HCT116 (cell line): ENCODE results near the gene BRAT1. TPM values are rescaled to one million over a fixed set of nuclear protein-coding genes. Genes with fewer than 3 reads are reported as not detected.

Experiments
- ATAC-seq: fragments of 200-7000 bp; cut with Tn5 transposase; 2 replicates; pipeline ENCODE4 v1.9.1; 2020; ENCODE audit warnings: mild to moderate bottlenecking, moderate library complexity
- BruUV-seq: library from RNA; stranded (reverse); fragments of 400-500 nt; replicated peaks from 2 replicates; lab custom pipeline; 2021; lab: Mats Ljungman, UMichigan
- CTCF ChIA-PET: fragments of 300-600 bp; sonication (Branson Sonifier 250); formaldehyde crosslinking; loops from one replicate; lab custom pipeline; 2021; ENCODE audit warnings: antibody characterized with exemption; lab: Charles Lee
- POLR2A ChIA-PET: fragments of 300-600, 350-600 bp; sonication (Branson Sonifier 250); formaldehyde crosslinking; loops from one replicate; lab custom pipeline; 2021; ENCODE audit warnings: antibody characterized with exemption; lab: Charles Lee
- RAD21 ChIA-PET, 2 experiments: fragments of 300-600 bp; sonication (Branson Sonifier 250); formaldehyde crosslinking; loops; one replicate each; lab custom pipeline; 2023; ENCODE audit warnings: low total read pairs in 2 of 2; ENCODE audit not compliant: uncharacterized antibody in 2 of 2, unreplicated experiment in 2 of 2, low non-redundant PET in 1 of 2; lab: Charles Lee
- DNase-seq: peaks from one replicate; pipeline ENCODE4 v3.0.0-alpha.2; 2010; ENCODE audit warnings: low read depth, low spot score
- H2AFZ ChIP-seq: fragments of 200-600 bp; shearing (Covaris generic), sonication (generic); 2 replicates; pipeline ENCODE4 v1.6.1; 2017; ENCODE audit warnings: low read depth, mixed run types, mixed read lengths, antibody characterized with exemption, low read length; ENCODE audit not compliant: poor library complexity, severe bottlenecking
- H3K27ac ChIP-seq: 2 replicates; pipeline ENCODE4 v1.5.1; 2012; ENCODE audit warnings: low read depth, low read length
- H3K27me3 ChIP-seq: fragments of 200-600 bp; sonication (generic); 2 replicates; pipeline ENCODE4 v1.6.1; 2016; ENCODE audit warnings: mixed run types, low read length, mixed read lengths; ENCODE audit not compliant: insufficient read depth
- H3K36me3 ChIP-seq, 2 experiments: fragments of 200-500 bp in 1 of 2; fragments of 200-600 bp in 1 of 2; sonication (Bioruptor generic) in 1 of 2; sonication (generic) in 1 of 2; 2 replicates each; pipeline versions ENCODE4 v1.5.1 to v1.6.1; 2014 to 2016; ENCODE audit warnings: low read length in 2 of 2, inconsistent platforms in 1 of 2, mixed read lengths in 1 of 2, mixed run types in 1 of 2; ENCODE audit not compliant: insufficient read depth in 2 of 2, control insufficient read depth in 1 of 2
- H3K4me1 ChIP-seq, 2 experiments: fragments of 200-600 bp in 1 of 2; sonication (generic) in 1 of 2; 2 replicates each; pipeline versions ENCODE4 v1.5.1 to v1.6.1; 2012 to 2017; ENCODE audit warnings: low read length in 2 of 2, inconsistent platforms in 1 of 2, mild to moderate bottlenecking in 1 of 2, mixed read lengths in 1 of 2, mixed run types in 1 of 2, moderate library complexity in 1 of 2; ENCODE audit not compliant: insufficient read depth in 2 of 2, control insufficient read depth in 1 of 2
- H3K4me2 ChIP-seq: fragments of 200-600 bp; sonication (generic); 2 replicates; pipeline ENCODE4 v1.6.1; 2017; ENCODE audit warnings: mixed run types, low read length, mixed read lengths
- H3K4me3 ChIP-seq, 2 experiments: fragments of 200-600 bp in 1 of 2; sonication (generic) in 1 of 2; replicated peaks in 1 of 2; 2 replicates each; pipeline ENCODE4 v1.5.1; 2011 to 2016; ENCODE audit warnings: low read length in 2 of 2, control low read depth in 1 of 2, low read depth in 1 of 2, mild to moderate bottlenecking in 1 of 2, mixed read lengths in 1 of 2, mixed run types in 1 of 2
- H3K79me2 ChIP-seq: fragments of 200-600 bp; sonication (generic); 2 replicates; pipeline ENCODE4 v1.6.1; 2017; ENCODE audit warnings: mild to moderate bottlenecking, mixed run types, low read length, moderate library complexity, mixed read lengths; ENCODE audit not compliant: insufficient read depth
- H3K9ac ChIP-seq: fragments of 200-600 bp; sonication (generic); 2 replicates; pipeline ENCODE4 v1.6.1; 2016; ENCODE audit warnings: low read length, mixed read lengths
- H3K9me2 ChIP-seq: fragments of 200-600 bp; sonication (generic), shearing (Covaris generic); 2 replicates; pipeline ENCODE4 v1.6.1; 2017; ENCODE audit warnings: mixed run types, mild to moderate bottlenecking, moderate library complexity; ENCODE audit not compliant: insufficient read depth
- H3K9me3 ChIP-seq, 2 experiments: fragments of 200-500 bp in 1 of 2; fragments of 200-600 bp in 1 of 2; sonication (Bioruptor generic) in 1 of 2; sonication (generic) in 1 of 2; 2 replicates each; pipeline ENCODE4 v1.6.1; 2014 to 2017; ENCODE audit warnings: low read length in 2 of 2, mixed read lengths in 2 of 2, inconsistent platforms in 1 of 2, low read depth in 1 of 2, mild to moderate bottlenecking in 1 of 2, mixed run types in 1 of 2, moderate library complexity in 1 of 2; ENCODE audit not compliant: control insufficient read depth in 1 of 2, insufficient read depth in 1 of 2
- H4K20me1 ChIP-seq: fragments of 200-600 bp; sonication (generic), shearing (Covaris generic); 2 replicates; pipeline ENCODE4 v1.6.1; 2017; ENCODE audit warnings: mixed run types, mild to moderate bottlenecking, moderate library complexity; ENCODE audit not compliant: insufficient read depth
- CEBPB ChIP-seq: IDR thresholded peaks from 2 replicates; pipeline ENCODE4 v1.6.1; 2012; ENCODE audit warnings: low read depth
- EGR1 ChIP-seq: IDR thresholded peaks from 2 replicates; pipeline ENCODE4 v1.6.1; 2012; ENCODE audit warnings: low read depth
- JUND ChIP-seq: IDR thresholded peaks from 2 replicates; pipeline ENCODE4 v1.6.1; 2012
- RAD21 ChIP-seq: IDR thresholded peaks from 2 replicates; pipeline ENCODE4 v1.6.1; 2012; ENCODE audit warnings: low read depth, mild to moderate bottlenecking
- SRF ChIP-seq: IDR thresholded peaks from 2 replicates; pipeline ENCODE4 v1.6.1; 2012; ENCODE audit warnings: low read depth
- TCF7L2 ChIP-seq: IDR thresholded peaks from 2 replicates; pipeline ENCODE4 v1.7.0; 2011; ENCODE audit warnings: borderline replicate concordance, inconsistent platforms; ENCODE audit not compliant: insufficient read depth, insufficient read length; ENCODE audit errors: extremely low read depth
- YY1 ChIP-seq: IDR thresholded peaks from 2 replicates; pipeline ENCODE4 v1.6.1; 2011; ENCODE audit warnings: low read length, low read depth, moderate library complexity, mild to moderate bottlenecking; ENCODE audit not compliant: insufficient replicate concordance; ENCODE audit errors: extremely low read depth
- ZFX ChIP-seq: fragments of 450-650 bp; IDR thresholded peaks from 2 replicates; pipeline ENCODE4 v1.6.1; 2017
- intact Hi-C: fragments of 100-400 bp; cut with micrococcal nuclease; formaldehyde crosslinking; loops from 2 replicates; pipeline ENCODE4 v1.10.0; 2022
- total RNA-seq: library from RNA; stranded (reverse); gene quantifications from one replicate; pipeline ENCODE4 v1.2.1, GENCODE V29; 2021; ENCODE audit not compliant: unreplicated experiment
- TF ChIP-seq, protein P1 (sequence below): IDR thresholded peaks from 2 replicates; pipeline ENCODE4 v1.6.1; 2012
- TF ChIP-seq, protein P2 (sequence below): IDR thresholded peaks from 2 replicates; pipeline ENCODE4 v1.6.1; 2011; ENCODE audit warnings: mild to moderate bottlenecking, low read length, moderate library complexity; ENCODE audit not compliant: insufficient replicate concordance; ENCODE audit errors: extremely low read depth

BRAT1 gene
- total RNA-seq, 1 experiment from 2014 or later: 47.6 TPM

DNA sequence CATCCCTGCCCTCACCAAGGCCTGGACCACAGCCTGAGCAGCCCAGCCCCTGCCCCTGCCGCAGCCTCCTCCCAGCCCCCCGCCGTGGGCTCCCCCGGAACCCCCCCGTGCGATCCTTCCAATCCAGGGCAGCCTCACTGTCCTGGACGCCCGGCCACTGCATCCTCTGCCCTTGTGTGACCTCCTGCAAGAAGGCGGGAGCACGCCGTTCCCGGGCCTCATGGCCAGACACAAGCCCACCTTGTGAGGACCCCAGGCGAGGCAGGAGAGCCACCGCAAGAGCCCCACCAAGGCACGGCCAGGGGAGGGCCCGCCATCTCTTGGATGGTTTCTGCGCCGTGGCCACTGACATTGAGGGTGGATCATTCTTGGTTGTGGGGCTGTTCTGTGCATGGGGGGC, 43.6 kb downstream of the BRAT1 start:
- RAD21 ChIA-PET: no interaction called here
- ATAC-seq: no peak
- TF ChIP-seq JUND: no peak
- no peak for TF ChIP-seq ZFX
- no peak for TF ChIP-seq TCF7L2
- TF ChIP-seq YY1: no peak
- TF ChIP-seq, protein P1, sequence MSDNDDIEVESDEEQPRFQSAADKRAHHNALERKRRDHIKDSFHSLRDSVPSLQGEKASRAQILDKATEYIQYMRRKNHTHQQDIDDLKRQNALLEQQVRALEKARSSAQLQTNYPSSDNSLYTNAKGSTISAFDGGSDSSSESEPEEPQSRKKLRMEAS: no peak
- no peak for TF ChIP-seq EGR1
- TF ChIP-seq RAD21: no peak
- TF ChIP-seq CEBPB: no peak
- no peak for TF ChIP-seq SRF
- TF ChIP-seq, protein P2, sequence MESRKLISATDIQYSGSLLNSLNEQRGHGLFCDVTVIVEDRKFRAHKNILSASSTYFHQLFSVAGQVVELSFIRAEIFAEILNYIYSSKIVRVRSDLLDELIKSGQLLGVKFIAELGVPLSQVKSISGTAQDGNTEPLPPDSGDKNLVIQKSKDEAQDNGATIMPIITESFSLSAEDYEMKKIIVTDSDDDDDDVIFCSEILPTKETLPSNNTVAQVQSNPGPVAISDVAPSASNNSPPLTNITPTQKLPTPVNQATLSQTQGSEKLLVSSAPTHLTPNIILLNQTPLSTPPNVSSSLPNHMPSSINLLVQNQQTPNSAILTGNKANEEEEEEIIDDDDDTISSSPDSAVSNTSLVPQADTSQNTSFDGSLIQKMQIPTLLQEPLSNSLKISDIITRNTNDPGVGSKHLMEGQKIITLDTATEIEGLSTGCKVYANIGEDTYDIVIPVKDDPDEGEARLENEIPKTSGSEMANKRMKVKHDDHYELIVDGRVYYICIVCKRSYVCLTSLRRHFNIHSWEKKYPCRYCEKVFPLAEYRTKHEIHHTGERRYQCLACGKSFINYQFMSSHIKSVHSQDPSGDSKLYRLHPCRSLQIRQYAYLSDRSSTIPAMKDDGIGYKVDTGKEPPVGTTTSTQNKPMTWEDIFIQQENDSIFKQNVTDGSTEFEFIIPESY: no peak
- TF ChIP-seq, all 23 proteins: peak for 0
- no peak overlapping the region for H3K27ac ChIP-seq
- no peaks in the 10 kb centered on the region for H4K20me1 ChIP-seq
- no peaks in the 10 kb centered on the region for H3K9me3 ChIP-seq
- H3K9ac ChIP-seq: no peak overlapping the region
- intact Hi-C loops: no loop called here
- H3K27me3 ChIP-seq: no peaks in the 10 kb centered on the region
- POLR2A ChIA-PET: no interaction called here
- peaks cover 0 to under 1% of the 10 kb centered on the region in 2 experiments; a peak in 1 of 4 replicates for H3K4me1 ChIP-seq
- BruUV-seq: no TSS peak
- no peak for DNase-seq
- no peak overlapping the region for H3K4me3 ChIP-seq
- no peaks in the 10 kb centered on the region for H3K9me2 ChIP-seq
- H3K79me2 ChIP-seq: no peaks in the 10 kb centered on the region
- no peak overlapping the region for H3K4me2 ChIP-seq
- no peaks in the 10 kb centered on the region for H3K36me3 ChIP-seq
- CTCF ChIA-PET: no interaction called here
- no peak overlapping the region for H2AFZ ChIP-seq
